ENCODE results near the gene EXT2.

Gene EXT2

GRCh38 chr11:44057340-44057739, 38.1 kb upstream of the EXT2 start:
- TF ChIP-seq CTCF (IDR thresholded peaks at IDR 0.05; ENCODE audit: low read depth, low read length, missing control alignments), result no peak
- no peak overlapping the region for H3K4me3 ChIP-seq (ENCODE audit: low read depth, low read length)
- DNase-seq (ENCODE audit: low read depth), result no peak

GRCh38 chr11:44058275-44058674, 37.2 kb upstream of the EXT2 start:
- DNase-seq (ENCODE audit: low read depth), result no peak
- TF ChIP-seq CTCF (IDR thresholded peaks at IDR 0.05; ENCODE audit: low read depth, low read length, missing control alignments), result no peak
- no peak overlapping the region for H3K4me3 ChIP-seq (ENCODE audit: low read depth, low read length)

GRCh38 chr11:44065161-44065661, 30.3 kb upstream of the EXT2 start:
- TF ChIP-seq CTCF (IDR thresholded peaks at IDR 0.05; ENCODE audit: low read depth, low read length, missing control alignments), result no peak
- no peak for DNase-seq (ENCODE audit: low read depth)
- no peak overlapping the region; the same call in 1 of the 2 replicates for H3K4me3 ChIP-seq (ENCODE audit: low read depth, low read length)

GRCh38 chr11:44065841-44066731, 29.4 kb upstream of the EXT2 start, which contains the start of gene ACCS:
Gene ACCS (plus strand): TSS chr11:44066270. CDS start chr11:44067628, 1,358 bp downstream.
- peak; percentile 81 for DNase-seq (ENCODE audit: low read depth)
- peak; percentile 89 for TF ChIP-seq CTCF (IDR thresholded peaks at IDR 0.05; ENCODE audit: low read depth, low read length, missing control alignments)
- H3K4me3 ChIP-seq (ENCODE audit: low read depth, low read length), result peak within 1 kb of the TSS; percentile 78

- no peak for TF ChIP-seq CTCF (IDR thresholded peaks at IDR 0.05; ENCODE audit: low read depth, low read length, missing control alignments)
- H3K4me3 ChIP-seq (ENCODE audit: low read depth, low read length), result peak overlapping the region; percentile 78
- no peak for DNase-seq (ENCODE audit: low read depth)
Measured at GRCh38 chr11:44066732-44067141, 28.7 kb upstream of the EXT2 start.

- no peak for DNase-seq (ENCODE audit: low read depth)
- H3K4me3 ChIP-seq (ENCODE audit: low read depth, low read length), result no peak overlapping the region
- no peak for TF ChIP-seq CTCF (IDR thresholded peaks at IDR 0.05; ENCODE audit: low read depth, low read length, missing control alignments)
Measured at GRCh38 chr11:44067266-44067665, 28.2 kb upstream of the EXT2 start.

Data from GM12864 (cell line).